MV-4-11 (cell line): ENCODE results near the gene GOSR1.
"Not testable (repeated sequence)": the region's sequence is repeated elsewhere in the genome, so short reads cannot be mapped to it uniquely, and the experiment has no call there.

Source experiments
- DNase-seq: peaks from one replicate; lab custom pipeline; 2025; lab: John Stamatoyannopoulos, UW

Gene GOSR1

DNA sequence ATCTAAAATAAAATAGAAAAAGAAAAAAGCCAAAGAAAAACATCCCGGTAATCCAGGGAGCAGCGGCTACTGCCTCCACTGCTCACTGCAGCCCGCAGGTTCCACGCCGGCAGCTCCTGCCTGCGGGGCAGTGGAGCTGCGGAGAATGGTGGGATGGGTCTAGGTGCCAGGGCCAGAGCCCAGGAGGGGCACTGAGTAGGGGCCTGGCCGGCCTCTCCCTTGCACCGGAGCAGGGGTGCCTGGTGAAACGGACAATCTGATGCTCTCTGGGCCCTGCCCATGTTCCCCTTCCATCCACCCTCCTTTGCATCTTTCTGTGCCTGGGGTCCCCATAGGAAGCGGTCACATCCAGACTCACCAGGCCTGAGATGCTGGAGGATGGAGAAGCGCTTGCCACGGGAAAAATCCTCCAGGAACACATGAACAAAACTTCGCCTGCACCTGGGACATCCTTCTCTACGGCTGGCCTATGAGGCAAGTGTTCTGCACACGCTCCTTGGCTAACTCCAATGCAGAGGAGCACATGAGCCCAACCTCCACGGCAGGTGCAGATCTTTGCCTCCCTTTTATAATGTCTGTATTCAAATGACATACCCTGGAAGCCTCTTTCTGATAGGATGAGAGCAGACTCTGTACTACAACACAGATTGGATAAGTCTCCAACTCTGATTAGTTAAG, 98.6 kb downstream of the GOSR1 start:
- not testable (repeated sequence) for DNase-seq

- DNase-seq, result no peak
Measured at GRCh38 chr17:30576326-30576861, 99.2 kb downstream of the GOSR1 start.
